Measurements from ENCODE around the gene SNCA.

The SNCA gene

DNA sequence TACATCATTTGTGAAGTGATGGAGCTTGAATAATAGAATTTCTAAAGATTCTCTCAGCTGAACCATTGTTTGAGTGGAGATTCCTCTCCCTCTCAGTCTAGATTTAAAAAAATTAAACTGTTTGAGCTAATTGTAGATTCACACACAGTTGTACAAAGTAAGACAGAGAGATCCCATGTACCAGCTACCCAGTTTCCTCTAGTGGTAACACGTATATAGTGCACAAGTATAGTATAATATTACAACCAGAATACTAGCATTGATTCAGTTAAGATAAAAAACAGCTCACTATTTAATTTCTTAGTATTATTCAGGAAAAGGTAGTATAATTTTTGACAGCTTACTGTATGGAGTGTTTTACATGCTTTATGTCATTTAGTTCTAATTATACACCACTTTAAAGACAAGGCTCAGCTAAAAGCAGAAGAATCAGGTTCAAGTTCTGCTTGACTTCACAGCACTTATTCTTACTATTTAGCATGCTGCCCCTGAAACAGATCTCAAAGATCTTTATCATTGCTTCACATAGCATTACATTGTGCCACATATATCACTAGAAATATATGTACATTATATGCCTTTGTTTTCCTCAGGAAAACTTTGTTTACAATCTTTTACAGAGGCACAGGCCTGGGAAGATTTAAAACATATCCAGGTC, 136.1 kb downstream of the SNCA start:
- TF ChIP-seq, protein P1, sequence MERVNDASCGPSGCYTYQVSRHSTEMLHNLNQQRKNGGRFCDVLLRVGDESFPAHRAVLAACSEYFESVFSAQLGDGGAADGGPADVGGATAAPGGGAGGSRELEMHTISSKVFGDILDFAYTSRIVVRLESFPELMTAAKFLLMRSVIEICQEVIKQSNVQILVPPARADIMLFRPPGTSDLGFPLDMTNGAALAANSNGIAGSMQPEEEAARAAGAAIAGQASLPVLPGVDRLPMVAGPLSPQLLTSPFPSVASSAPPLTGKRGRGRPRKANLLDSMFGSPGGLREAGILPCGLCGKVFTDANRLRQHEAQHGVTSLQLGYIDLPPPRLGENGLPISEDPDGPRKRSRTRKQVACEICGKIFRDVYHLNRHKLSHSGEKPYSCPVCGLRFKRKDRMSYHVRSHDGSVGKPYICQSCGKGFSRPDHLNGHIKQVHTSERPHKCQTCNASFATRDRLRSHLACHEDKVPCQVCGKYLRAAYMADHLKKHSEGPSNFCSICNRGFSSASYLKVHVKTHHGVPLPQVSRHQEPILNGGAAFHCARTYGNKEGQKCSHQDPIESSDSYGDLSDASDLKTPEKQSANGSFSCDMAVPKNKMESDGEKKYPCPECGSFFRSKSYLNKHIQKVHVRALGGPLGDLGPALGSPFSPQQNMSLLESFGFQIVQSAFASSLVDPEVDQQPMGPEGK (CRISPR knock-in tag; IDR thresholded peaks at IDR 0.05; ENCODE audit: borderline replicate concordance) = no peak
- TF ChIP-seq BACH2 (CRISPR knock-in tag; IDR thresholded peaks at IDR 0.05; ENCODE audit: borderline replicate concordance) (no peak), ZC3H10 (CRISPR knock-in tag; IDR thresholded peaks at IDR 0.05) (no peak), ZNF8 (CRISPR knock-in tag; IDR thresholded peaks at IDR 0.05) (no peak), ZNF70 (CRISPR knock-in tag; IDR thresholded peaks at IDR 0.05) (no peak)
- peak; percentile 31; the same call in 1 of the 3 replicates for ATAC-seq

DNA sequence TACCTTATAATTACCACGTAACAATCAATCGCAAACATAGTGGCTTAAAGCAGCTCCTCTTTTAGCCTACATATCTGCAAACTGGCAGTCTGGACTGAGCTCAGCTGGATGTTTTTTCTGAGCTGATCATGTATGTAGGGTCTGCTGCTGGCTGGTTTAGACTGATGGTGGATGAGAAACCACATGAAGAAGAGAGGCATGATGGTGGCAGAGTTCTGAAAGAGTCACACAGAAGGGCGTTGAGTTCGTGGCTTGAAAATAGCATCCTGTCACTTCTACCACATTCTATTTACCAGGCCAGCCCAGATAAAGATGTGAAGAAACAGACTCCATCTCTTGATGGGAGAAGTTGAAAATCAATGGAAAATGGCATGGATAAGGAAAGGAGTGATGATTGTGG, 151.3 kb downstream of the SNCA start:
- no peak for TF ChIP-seq ZNF565 (CRISPR knock-in tag; conservative IDR thresholded peaks at IDR 0.05; ENCODE audit: low read depth)
- TF ChIP-seq, protein P1 (CRISPR knock-in tag; IDR thresholded peaks at IDR 0.05; ENCODE audit: borderline replicate concordance) = no peak
- no peak for TF ChIP-seq ARNTL (CRISPR knock-in tag; IDR thresholded peaks at IDR 0.05; ENCODE audit: borderline replicate concordance, low read depth)
- no peak for TF ChIP-seq GLIS3 (CRISPR knock-in tag; IDR thresholded peaks at IDR 0.05)
- TF ChIP-seq ZNF8 (CRISPR knock-in tag; IDR thresholded peaks at IDR 0.05) = no peak
- no peak for TF ChIP-seq ZFP30 (CRISPR knock-in tag; IDR thresholded peaks at IDR 0.05)
- TF ChIP-seq ZNF70 (CRISPR knock-in tag; IDR thresholded peaks at IDR 0.05) = no peak
- no peak for TF ChIP-seq ZC3H10 (CRISPR knock-in tag; IDR thresholded peaks at IDR 0.05)
- TF ChIP-seq ISL1 (CRISPR knock-in tag; IDR thresholded peaks at IDR 0.05) = no peak
- no peak for ATAC-seq

DNA sequence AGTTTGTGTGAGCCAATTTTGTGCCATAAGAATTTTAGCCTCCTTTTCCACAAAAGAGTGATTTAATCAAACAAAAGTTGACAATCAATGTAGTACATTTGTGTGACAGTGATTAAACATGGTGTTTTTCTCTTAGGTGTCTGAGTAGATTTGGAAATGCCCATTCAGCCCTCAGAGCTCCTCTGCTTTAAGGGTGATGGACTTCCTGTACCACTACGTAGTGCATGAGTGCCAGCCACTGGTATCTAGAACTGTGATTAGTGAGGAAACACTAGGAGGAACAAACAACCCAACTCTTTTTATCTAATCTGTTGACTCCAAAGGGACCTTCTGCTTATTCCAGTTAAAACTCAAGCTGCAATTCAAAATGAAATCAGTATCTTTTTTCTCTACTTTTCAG, 151.7 kb downstream of the SNCA start:
- no peak for ATAC-seq
- TF ChIP-seq ZNF8 (CRISPR knock-in tag; IDR thresholded peaks at IDR 0.05) (no peak), BACH2 (CRISPR knock-in tag; IDR thresholded peaks at IDR 0.05; ENCODE audit: borderline replicate concordance) (no peak), ZFP3 (CRISPR knock-in tag; IDR thresholded peaks at IDR 0.05) (no peak), SNAI2 (CRISPR knock-in tag; IDR thresholded peaks at IDR 0.05) (no peak), TCF4 (CRISPR knock-in tag; IDR thresholded peaks at IDR 0.05; ENCODE audit: borderline replicate concordance) (no peak), ISL1 (CRISPR knock-in tag; IDR thresholded peaks at IDR 0.05) (no peak), ESRRG (CRISPR knock-in tag; IDR thresholded peaks at IDR 0.05) (no peak), CSDC2 (CRISPR knock-in tag; IDR thresholded peaks at IDR 0.05) (no peak), TOX (CRISPR knock-in tag; IDR thresholded peaks at IDR 0.05; ENCODE audit: borderline replicate concordance) (no peak), ARNTL (CRISPR knock-in tag; IDR thresholded peaks at IDR 0.05; ENCODE audit: borderline replicate concordance, low read depth) (no peak), GLIS3 (CRISPR knock-in tag; IDR thresholded peaks at IDR 0.05) (no peak)

DNA sequence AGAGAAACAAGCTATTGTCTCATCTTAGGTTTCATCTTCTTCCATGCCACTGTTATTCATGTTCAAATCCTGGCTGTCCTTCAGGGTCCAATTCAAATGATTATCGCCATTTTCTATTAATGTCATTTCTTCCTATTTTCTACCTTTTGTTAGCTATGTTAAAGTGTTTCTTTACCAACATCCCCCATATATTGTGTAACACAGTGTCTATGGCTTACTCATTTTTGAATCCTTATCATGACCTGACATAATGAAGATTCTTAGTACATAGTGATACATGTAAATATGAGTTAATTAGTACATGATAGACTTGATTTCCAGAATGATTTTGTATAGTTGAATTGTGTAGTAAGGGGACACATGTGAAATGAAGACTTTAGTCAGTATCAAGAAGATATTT, 152.4 kb downstream of the SNCA start:
- TF ChIP-seq SNAI2 (CRISPR knock-in tag; IDR thresholded peaks at IDR 0.05) = no peak
- TF ChIP-seq, protein P2, sequence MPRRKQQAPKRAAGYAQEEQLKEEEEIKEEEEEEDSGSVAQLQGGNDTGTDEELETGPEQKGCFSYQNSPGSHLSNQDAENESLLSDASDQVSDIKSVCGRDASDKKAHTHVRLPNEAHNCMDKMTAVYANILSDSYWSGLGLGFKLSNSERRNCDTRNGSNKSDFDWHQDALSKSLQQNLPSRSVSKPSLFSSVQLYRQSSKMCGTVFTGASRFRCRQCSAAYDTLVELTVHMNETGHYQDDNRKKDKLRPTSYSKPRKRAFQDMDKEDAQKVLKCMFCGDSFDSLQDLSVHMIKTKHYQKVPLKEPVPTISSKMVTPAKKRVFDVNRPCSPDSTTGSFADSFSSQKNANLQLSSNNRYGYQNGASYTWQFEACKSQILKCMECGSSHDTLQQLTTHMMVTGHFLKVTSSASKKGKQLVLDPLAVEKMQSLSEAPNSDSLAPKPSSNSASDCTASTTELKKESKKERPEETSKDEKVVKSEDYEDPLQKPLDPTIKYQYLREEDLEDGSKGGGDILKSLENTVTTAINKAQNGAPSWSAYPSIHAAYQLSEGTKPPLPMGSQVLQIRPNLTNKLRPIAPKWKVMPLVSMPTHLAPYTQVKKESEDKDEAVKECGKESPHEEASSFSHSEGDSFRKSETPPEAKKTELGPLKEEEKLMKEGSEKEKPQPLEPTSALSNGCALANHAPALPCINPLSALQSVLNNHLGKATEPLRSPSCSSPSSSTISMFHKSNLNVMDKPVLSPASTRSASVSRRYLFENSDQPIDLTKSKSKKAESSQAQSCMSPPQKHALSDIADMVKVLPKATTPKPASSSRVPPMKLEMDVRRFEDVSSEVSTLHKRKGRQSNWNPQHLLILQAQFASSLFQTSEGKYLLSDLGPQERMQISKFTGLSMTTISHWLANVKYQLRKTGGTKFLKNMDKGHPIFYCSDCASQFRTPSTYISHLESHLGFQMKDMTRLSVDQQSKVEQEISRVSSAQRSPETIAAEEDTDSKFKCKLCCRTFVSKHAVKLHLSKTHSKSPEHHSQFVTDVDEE (CRISPR knock-in tag; IDR thresholded peaks at IDR 0.05) = no peak
- no peak for ATAC-seq

DNA sequence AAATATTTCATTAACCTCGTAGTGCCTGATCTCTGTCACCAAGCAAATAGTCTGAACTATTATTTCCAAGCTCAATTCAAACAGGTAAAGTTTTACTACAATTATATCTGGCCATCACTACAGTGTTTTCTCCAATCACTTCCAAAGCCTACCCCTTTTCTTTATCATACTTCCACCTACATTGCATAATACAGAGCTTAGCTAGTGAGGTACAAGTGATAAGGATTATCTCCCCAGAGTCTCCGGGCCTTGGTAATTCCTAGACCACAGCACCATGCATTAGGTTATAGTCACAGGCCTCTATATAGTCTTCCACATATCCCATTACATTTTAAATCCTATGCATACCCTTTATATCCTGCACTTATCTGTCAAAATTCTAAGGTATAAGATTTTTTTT, 154.2 kb downstream of the SNCA start:
- no peak for ATAC-seq
- TF ChIP-seq ESRRG (CRISPR knock-in tag; IDR thresholded peaks at IDR 0.05) (no peak), OSR1 (CRISPR knock-in tag; IDR thresholded peaks at IDR 0.05) (no peak), TOX (CRISPR knock-in tag; IDR thresholded peaks at IDR 0.05; ENCODE audit: borderline replicate concordance) (no peak), ZNF8 (CRISPR knock-in tag; IDR thresholded peaks at IDR 0.05) (no peak), RARB (CRISPR knock-in tag; IDR thresholded peaks at IDR 0.05) (no peak), ZFP3 (CRISPR knock-in tag; IDR thresholded peaks at IDR 0.05) (no peak), ZC3H10 (CRISPR knock-in tag; IDR thresholded peaks at IDR 0.05) (no peak), ISL1 (CRISPR knock-in tag; IDR thresholded peaks at IDR 0.05) (no peak), CSDC2 (CRISPR knock-in tag; IDR thresholded peaks at IDR 0.05) (no peak)
- TF ChIP-seq, protein P2 (CRISPR knock-in tag; IDR thresholded peaks at IDR 0.05) = no peak
- TF ChIP-seq, protein P1 (CRISPR knock-in tag; IDR thresholded peaks at IDR 0.05; ENCODE audit: borderline replicate concordance) = no peak
- TF ChIP-seq, protein P3, sequence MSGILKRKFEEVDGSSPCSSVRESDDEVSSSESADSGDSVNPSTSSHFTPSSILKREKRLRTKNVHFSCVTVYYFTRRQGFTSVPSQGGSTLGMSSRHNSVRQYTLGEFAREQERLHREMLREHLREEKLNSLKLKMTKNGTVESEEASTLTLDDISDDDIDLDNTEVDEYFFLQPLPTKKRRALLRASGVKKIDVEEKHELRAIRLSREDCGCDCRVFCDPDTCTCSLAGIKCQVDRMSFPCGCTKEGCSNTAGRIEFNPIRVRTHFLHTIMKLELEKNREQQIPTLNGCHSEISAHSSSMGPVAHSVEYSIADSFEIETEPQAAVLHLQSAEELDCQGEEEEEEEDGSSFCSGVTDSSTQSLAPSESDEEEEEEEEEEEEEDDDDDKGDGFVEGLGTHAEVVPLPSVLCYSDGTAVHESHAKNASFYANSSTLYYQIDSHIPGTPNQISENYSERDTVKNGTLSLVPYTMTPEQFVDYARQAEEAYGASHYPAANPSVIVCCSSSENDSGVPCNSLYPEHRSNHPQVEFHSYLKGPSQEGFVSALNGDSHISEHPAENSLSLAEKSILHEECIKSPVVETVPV (CRISPR knock-in tag; IDR thresholded peaks at IDR 0.05) = no peak

Measured in SK-N-SH treated with all-trans-retinoic acid at 6 μM for 48 hours (cell line).